Measurements from ENCODE around the gene AMPD3.
"Not testable (repeated sequence)": the region's sequence is repeated elsewhere in the genome, so short reads cannot be mapped to it uniquely, and the experiment has no call there.

Gene AMPD3

DNA sequence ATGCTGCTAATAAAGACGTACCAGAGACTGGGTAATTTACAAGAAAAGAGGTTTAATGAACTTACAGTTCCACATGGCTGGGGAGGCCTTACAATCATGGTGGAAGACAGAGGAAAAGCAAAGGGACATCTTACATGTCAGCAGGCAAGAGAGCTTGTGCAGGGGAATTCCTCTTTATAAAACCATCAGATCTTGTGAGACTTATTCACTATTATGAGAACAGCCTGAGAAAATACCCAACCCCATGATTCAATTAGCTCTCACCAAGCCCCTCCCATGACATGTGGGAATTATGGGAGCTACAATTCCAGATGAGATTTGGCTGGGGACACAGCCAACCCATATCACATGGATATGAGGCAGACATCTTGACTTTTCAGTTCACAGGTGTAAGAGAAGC is 18.4 kb upstream of the AMPD3 start:
- in situ Hi-C loops (cut with HindIII; ENCODE audit: low sequenced_read_pairs): not testable (repeated sequence)

GRCh38 chr11:10438458-10438857 is 16.6 kb upstream of the AMPD3 start:
- in situ Hi-C loops (cut with HindIII; ENCODE audit: low sequenced_read_pairs): no loop called here

DNA sequence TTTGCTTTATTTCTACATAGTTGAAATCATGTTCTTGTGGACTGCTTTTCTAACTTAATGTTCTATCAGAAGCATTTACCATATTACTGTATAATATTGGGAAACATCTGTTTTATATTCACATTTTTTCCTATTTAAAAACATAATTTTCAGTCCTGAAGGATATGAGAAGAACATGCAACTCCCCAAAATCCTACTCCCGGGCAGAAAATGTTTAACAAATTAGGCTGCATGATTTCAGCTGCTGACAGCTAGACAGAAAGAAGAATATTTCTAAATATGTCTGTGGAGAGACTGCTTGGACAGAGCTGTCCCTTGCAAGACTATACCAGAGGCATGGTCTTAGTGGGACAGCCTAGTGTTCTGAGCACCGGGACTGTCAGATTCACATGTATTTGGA is 15.7 kb upstream of the AMPD3 start:
- in situ Hi-C loops (cut with HindIII; ENCODE audit: low sequenced_read_pairs): no loop called here

DNA sequence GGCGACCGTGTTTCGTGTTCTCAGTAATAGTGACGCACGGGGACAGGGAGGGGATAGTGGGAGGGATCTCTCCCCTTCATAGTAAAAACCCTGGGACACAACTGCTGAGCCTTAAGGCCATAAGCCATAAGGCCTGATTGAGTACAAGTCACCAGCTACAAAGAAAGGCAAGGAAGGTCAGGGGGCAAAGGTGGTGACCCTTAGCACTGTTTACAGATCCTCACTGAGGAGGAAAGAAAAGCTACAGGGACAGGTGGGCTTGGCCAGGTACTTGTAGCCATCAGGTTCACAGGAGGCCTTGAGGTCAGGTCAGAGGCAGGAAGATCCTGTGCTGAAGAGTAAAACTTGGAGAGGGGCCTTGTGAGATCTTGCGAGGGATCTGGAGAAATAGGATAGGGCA is 15.1 kb upstream of the AMPD3 start:
- in situ Hi-C loops (cut with HindIII; ENCODE audit: low sequenced_read_pairs): no loop called here

DNA sequence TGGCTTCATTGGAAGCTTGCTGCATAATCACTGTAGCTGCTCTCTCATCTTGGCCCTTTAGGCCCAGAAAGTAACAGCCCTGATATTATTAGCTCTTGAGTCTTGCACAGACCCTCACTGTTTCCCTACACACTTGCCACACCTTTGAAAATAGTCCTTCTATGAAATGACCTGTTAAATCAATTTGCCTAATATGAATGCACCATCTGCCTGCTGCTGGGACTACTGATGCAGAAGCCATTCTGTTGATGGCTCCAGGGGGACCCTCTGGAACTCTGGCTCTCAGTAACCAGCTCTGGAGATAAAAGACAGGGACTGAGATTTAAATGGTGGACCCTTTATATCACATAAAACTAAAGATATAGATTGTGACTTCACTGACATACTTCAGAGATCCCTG is 14.7 kb upstream of the AMPD3 start:
- in situ Hi-C loops (cut with HindIII; ENCODE audit: low sequenced_read_pairs): no loop called here

GRCh38 chr11:10441091-10441490 is 14.0 kb upstream of the AMPD3 start:
- in situ Hi-C loops (cut with HindIII; ENCODE audit: low sequenced_read_pairs): no loop called here

- in situ Hi-C loops (cut with HindIII; ENCODE audit: low sequenced_read_pairs): no loop called here
Observed at GRCh38 chr11:10441652-10442503, 13.2 kb upstream of the AMPD3 start.

DNA sequence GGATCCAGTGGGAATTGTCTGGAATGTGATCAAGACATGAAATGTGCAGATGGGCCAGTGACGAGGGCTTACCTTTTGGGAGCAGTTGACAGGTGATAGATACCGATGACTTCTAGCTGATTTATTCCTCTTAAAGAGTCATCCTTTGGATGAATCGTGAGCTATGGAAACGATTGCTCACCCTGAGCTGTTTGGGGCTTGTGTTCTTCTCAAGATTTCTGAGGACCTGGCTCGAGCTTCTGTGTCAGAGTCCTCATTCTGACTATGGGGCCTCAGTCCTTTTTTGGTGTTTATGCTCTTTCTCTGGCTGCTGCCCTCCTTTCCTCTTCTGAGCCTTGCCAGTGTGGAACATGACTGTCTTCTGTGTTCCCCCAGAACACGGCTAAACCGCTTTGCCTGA is 11.9 kb upstream of the AMPD3 start:
- in situ Hi-C loops (cut with HindIII; ENCODE audit: low sequenced_read_pairs): no loop called here

GRCh38 chr11:10443721-10444235 is 11.3 kb upstream of the AMPD3 start:
- in situ Hi-C loops (cut with HindIII; ENCODE audit: low sequenced_read_pairs): no loop called here

GRCh38 chr11:10444725-10445315 is 10.2 kb upstream of the AMPD3 start:
- in situ Hi-C loops (cut with HindIII; ENCODE audit: low sequenced_read_pairs): no loop called here

- in situ Hi-C loops (cut with HindIII; ENCODE audit: low sequenced_read_pairs): no loop called here
Observed at GRCh38 chr11:10447445-10447844, 7.6 kb upstream of the AMPD3 start.

DNA sequence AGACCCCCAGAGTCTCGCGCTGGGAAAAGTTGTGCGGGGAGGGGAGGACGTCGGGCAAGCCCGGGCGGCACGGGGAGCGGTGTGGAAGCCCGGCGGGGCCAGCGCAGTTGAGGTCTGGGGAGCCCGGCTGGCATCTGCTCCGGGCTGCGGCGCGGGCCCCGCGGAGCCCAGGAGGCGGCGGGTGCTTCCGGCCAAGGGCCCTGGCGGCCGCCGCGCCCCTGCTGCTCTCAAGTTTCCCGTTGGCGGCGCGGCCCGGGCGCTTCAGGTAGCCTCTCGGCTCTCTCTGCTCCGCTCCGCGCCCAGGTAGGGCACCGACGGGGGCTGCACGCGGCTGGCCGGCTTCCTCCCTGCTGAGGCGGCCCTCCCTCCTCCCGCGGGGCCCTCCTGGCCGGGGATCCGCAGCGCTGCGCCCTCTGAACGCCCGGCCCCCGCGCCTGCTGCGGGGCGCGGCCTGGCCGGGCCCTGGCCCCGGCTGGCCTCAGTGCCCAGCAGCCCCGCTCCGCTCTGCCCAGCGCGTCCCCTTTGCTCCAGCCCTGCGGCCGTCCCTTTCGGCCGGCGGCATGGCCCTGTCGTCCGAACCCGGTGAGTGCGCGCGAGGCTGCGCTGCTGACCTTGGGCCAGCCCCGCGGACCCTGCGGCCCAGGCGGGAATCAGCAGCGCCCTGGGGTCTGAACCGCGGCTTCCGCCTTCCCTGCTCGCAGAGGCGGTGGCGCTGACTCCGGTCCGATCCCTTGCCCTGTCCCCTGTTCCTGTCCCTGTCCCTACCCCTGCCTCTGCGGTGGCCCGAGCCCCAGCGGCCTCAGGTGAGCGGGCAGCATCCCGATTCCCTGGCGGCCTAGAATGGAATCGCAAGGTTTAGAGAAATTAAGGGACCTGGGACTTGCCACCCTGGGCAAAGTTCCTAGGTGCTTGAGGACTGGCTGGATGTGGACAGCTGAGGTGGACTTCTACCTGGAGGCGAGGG is 4.3 kb upstream of the AMPD3 start:
- in situ Hi-C loops (cut with HindIII; ENCODE audit: low sequenced_read_pairs): no loop called here

GRCh38 chr11:10451426-10452116 is 3.5 kb upstream of the AMPD3 start:
- in situ Hi-C loops (cut with HindIII; ENCODE audit: low sequenced_read_pairs): no loop called here

GRCh38 chr11:10452211-10452767 is 2.8 kb upstream of the AMPD3 start:
- in situ Hi-C loops (cut with HindIII; ENCODE audit: low sequenced_read_pairs): no loop called here

DNA sequence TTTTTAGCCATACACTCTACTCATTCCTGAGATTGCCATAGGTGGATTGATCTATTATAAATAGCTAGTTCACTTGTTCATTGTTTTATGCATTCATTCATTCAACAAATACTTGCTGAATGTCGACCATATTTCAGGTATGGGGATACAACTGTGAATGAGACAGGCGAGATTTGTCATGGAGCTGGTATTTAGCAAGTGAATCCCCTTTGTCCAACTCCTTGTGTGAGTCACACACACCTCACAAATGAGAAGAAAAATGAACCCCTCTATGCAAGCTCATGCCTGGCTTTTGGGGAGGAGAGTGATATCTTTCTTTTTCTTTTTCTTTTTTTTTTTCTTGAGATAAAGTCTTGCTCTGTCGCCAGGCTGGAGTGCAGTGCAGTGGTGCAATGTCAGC is 1.8 kb upstream of the AMPD3 start:
- in situ Hi-C loops (cut with HindIII; ENCODE audit: low sequenced_read_pairs): no loop called here

- in situ Hi-C loops (cut with HindIII; ENCODE audit: low sequenced_read_pairs): no loop called here
Observed at GRCh38 chr11:10455637-10456487, 798 bp downstream of the AMPD3 start.

- in situ Hi-C loops (cut with HindIII; ENCODE audit: low sequenced_read_pairs): no loop called here
Observed at GRCh38 chr11:10456519-10456918, 1.5 kb downstream of the AMPD3 start.

- in situ Hi-C loops (cut with HindIII; ENCODE audit: low sequenced_read_pairs): no loop called here
Observed at GRCh38 chr11:10457901-10458300, 2.8 kb downstream of the AMPD3 start.
